DND-41 (cell line): ENCODE results near the gene KLHL3.

Source experiments
- ATAC-seq: fragments of 200-7000 bp; cut with Tn5 transposase; 3 replicates; pipeline ENCODE4 v1.9.1; 2021; ENCODE audit warnings: low read depth; ENCODE audit not compliant: insufficient read depth
- DNase-seq: peaks from one replicate; pipeline ENCODE4 v3.0.0-alpha.2; 2020
- H2AFZ ChIP-seq: 2 replicates; pipeline ENCODE4 v1.6.0; 2012; ENCODE audit warnings: low read depth, low read length
- H3K27ac ChIP-seq: 2 replicates; pipeline ENCODE4 v1.5.1; 2012; ENCODE audit warnings: low read length, inconsistent platforms
- H3K27me3 ChIP-seq: fragments of 200-600 bp; sonication (generic); 2 replicates; pipeline ENCODE4 v1.6.0; 2012; ENCODE audit warnings: low read length, mild to moderate bottlenecking, inconsistent platforms; ENCODE audit not compliant: insufficient read depth, poor library complexity
- H3K36me3 ChIP-seq: 2 replicates; pipeline ENCODE4 v1.5.1; 2012; ENCODE audit warnings: low read length, inconsistent platforms; ENCODE audit not compliant: insufficient read depth
- H3K4me1 ChIP-seq: 2 replicates; pipeline ENCODE4 v1.5.1; 2012; ENCODE audit warnings: mild to moderate bottlenecking, low read length; ENCODE audit not compliant: insufficient read depth
- H3K4me2 ChIP-seq: 2 replicates; pipeline ENCODE4 v1.6.0; 2012; ENCODE audit warnings: mild to moderate bottlenecking, moderate library complexity, low read length, inconsistent platforms; ENCODE audit not compliant: insufficient read depth
- H3K4me3 ChIP-seq, 2 experiments: fragments of 200-600 bp in 1 of 2; shearing (Covaris generic) in 1 of 2; 2 replicates each; pipeline ENCODE4 v1.5.1; 2012 to 2016; ENCODE audit warnings: inconsistent platforms in 2 of 2, low read length in 2 of 2, mild to moderate bottlenecking in 2 of 2, low read depth in 1 of 2, moderate library complexity in 1 of 2
- H3K79me2 ChIP-seq: 2 replicates; pipeline ENCODE4 v1.6.0; 2012; ENCODE audit warnings: low read length, inconsistent platforms; ENCODE audit not compliant: insufficient read depth
- H3K9ac ChIP-seq: 2 replicates; pipeline ENCODE4 v1.6.0; 2012; ENCODE audit warnings: low read depth, mild to moderate bottlenecking, inconsistent platforms, low read length, moderate library complexity
- H3K9me3 ChIP-seq: 2 replicates; pipeline ENCODE4 v1.5.1; 2012; ENCODE audit warnings: low read length, moderate library complexity, mild to moderate bottlenecking, inconsistent platforms; ENCODE audit not compliant: insufficient read depth, severe bottlenecking
- H4K20me1 ChIP-seq: 2 replicates; pipeline ENCODE4 v1.6.0; 2012; ENCODE audit warnings: low read length; ENCODE audit not compliant: insufficient read depth
- EZH2 ChIP-seq: IDR thresholded peaks from 3 replicates; pipeline ENCODE4 v1.6.1; 2012; ENCODE audit warnings: borderline replicate concordance, low read depth, mild to moderate bottlenecking, moderate library complexity, low read length, inconsistent platforms; ENCODE audit not compliant: severe bottlenecking
- TF ChIP-seq, protein P1 (sequence below): IDR thresholded peaks from 2 replicates; pipeline ENCODE4 v1.5.1; 2012; ENCODE audit warnings: borderline replicate concordance, low read length, moderate library complexity, mild to moderate bottlenecking; ENCODE audit not compliant: poor library complexity, severe bottlenecking; ENCODE audit errors: extremely low read depth

The KLHL3 gene

DNA sequence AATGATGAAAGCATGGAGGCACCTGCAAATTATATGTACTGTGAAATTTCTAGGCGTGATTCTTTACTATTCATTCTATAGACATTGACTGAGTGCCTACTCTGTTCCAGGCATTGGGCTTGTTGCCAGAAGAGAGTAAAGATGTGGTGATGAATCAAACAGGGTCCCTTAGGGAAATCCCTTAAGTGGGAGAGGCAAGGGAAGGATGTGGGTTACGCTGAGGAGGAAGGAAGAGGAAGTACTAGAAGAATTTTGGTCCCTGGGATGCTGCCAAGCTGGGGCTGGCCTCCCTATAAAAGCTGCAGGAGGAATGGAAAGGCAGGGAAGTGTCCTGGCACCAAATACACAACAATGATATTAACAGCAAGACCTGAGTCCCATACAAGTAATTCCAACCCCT is 160.0 kb downstream of the KLHL3 start:
- ATAC-seq = no peak
- H3K4me3 ChIP-seq = no peak overlapping the region
- no peak overlapping the region for H3K27ac ChIP-seq
- no peak for TF ChIP-seq EZH2
- TF ChIP-seq, protein P1, sequence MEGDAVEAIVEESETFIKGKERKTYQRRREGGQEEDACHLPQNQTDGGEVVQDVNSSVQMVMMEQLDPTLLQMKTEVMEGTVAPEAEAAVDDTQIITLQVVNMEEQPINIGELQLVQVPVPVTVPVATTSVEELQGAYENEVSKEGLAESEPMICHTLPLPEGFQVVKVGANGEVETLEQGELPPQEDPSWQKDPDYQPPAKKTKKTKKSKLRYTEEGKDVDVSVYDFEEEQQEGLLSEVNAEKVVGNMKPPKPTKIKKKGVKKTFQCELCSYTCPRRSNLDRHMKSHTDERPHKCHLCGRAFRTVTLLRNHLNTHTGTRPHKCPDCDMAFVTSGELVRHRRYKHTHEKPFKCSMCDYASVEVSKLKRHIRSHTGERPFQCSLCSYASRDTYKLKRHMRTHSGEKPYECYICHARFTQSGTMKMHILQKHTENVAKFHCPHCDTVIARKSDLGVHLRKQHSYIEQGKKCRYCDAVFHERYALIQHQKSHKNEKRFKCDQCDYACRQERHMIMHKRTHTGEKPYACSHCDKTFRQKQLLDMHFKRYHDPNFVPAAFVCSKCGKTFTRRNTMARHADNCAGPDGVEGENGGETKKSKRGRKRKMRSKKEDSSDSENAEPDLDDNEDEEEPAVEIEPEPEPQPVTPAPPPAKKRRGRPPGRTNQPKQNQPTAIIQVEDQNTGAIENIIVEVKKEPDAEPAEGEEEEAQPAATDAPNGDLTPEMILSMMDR = no peak
- no peaks in the 10 kb centered on the region for H3K9me3 ChIP-seq
- H3K4me1 ChIP-seq = no peaks in the 10 kb centered on the region
- no peaks in the 10 kb centered on the region for H3K79me2 ChIP-seq
- H3K27me3 ChIP-seq = peaks cover 2% of the 10 kb centered on the region
- no peaks in the 10 kb centered on the region for H4K20me1 ChIP-seq
- no peak overlapping the region for H2AFZ ChIP-seq
- no peak for DNase-seq
- no peaks in the 10 kb centered on the region for H3K36me3 ChIP-seq
- no peak overlapping the region for H3K4me2 ChIP-seq
- H3K9ac ChIP-seq = no peak overlapping the region

DNA sequence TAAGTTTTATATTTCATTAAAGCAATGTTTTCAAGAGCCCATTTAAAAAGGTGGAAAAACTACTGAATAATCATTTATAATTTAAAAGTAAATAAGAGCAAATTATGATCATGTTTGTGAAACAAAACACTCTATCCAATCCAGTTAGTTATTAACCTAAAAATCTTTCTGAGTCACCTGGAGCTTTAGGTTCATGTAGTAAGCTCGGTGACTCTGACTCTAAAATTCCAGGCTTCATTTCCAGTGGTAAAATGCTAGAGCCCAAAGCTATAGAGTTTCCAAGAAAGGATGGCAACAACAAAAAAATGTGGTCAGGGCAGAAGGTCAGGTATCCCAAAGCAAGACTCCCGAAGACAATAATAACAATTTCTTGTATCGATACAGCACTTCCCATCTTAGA is 160.7 kb downstream of the KLHL3 start:
- H2AFZ ChIP-seq = no peak overlapping the region
- no peak overlapping the region for H3K4me2 ChIP-seq
- no peak overlapping the region for H3K9ac ChIP-seq
- peaks cover 2% of the 10 kb centered on the region for H3K27me3 ChIP-seq
- no peak for ATAC-seq
- TF ChIP-seq EZH2 = no peak
- TF ChIP-seq, protein P1 = no peak
- no peak for DNase-seq
- H3K4me1 ChIP-seq = no peaks in the 10 kb centered on the region
- no peak overlapping the region for H3K4me3 ChIP-seq
- H3K36me3 ChIP-seq = no peaks in the 10 kb centered on the region
- H3K27ac ChIP-seq = no peak overlapping the region
- no peaks in the 10 kb centered on the region for H3K9me3 ChIP-seq
- H4K20me1 ChIP-seq = no peaks in the 10 kb centered on the region
- no peaks in the 10 kb centered on the region for H3K79me2 ChIP-seq

DNA sequence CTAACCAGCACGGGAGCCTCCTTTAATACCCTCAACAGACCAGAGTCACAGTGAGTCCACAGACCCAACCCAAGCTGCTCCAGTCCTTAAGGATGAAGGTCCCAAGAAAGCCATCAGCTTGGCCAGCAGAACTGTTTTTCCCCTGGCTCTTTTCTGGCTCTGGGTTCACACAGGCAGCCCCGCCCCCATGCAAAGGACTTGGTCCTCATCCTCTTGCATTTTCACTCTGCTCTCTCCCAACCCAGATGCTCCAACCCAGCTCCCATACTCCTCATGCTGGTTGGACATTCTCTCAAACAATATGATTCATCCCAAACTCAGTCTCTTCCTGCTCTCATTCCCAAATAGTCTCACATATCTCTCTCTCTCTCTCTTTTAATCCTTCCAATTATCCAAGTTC is 162.5 kb downstream of the KLHL3 start:
- Histone ChIP-seq H3K27ac (no peak overlapping the region), H3K79me2 (no peaks in the 10 kb centered on the region), H3K9ac (no peak overlapping the region), H3K4me3 (no peak overlapping the region), H4K20me1 (no peaks in the 10 kb centered on the region), H3K9me3 (no peaks in the 10 kb centered on the region), H3K4me2 (no peak overlapping the region), H3K36me3 (no peaks in the 10 kb centered on the region), H2AFZ (no peak overlapping the region), H3K4me1 (no peaks in the 10 kb centered on the region), H3K27me3 (peaks cover under 1% of the 10 kb centered on the region)
- ATAC-seq (no peak), DNase-seq (no peak)
- no peak for TF ChIP-seq EZH2
- TF ChIP-seq, protein P1 = no peak
